Measurements from ENCODE around the gene BAZ2A. TPM values are rescaled to one million over a fixed set of nuclear protein-coding genes. Genes with fewer than 3 reads are reported as not detected.

The BAZ2A gene
- polyA plus RNA-seq, 12 donors: 31.6 to 842 (median 46.7) TPM

Other genes with a start within 250 kb of the BAZ2A start
- gene TIMELESS, start 180.9 kb downstream of the BAZ2A start, polyA plus RNA-seq (ENCODE audit: insufficient read length in 12 of 12): 10 to 100 TPM in 9 of 12 donors, 1 to 10 TPM in 2, not detected in 1; 9.8 to 23.6 (median 16.1) TPM
- under 1 TPM in 4 of 12 donors, not detected in 8; 0.19 to 0.34 (median 0.23) TPM for gene MIP, start 175.7 kb downstream of the BAZ2A start, polyA plus RNA-seq (ENCODE audit: insufficient read length in 12 of 12)
- gene SPRYD4, start 161.7 kb downstream of the BAZ2A start, polyA plus RNA-seq (ENCODE audit: insufficient read length in 12 of 12): 1 to 10 TPM in 11 of 12 donors, not detected in 1; 1.4 to 3.4 (median 2.3) TPM
- gene GLS2, start 142.2 kb downstream of the BAZ2A start, polyA plus RNA-seq (ENCODE audit: insufficient read length in 12 of 12): 1 to 10 TPM in 1 of 12 donors, under 1 TPM in 6, not detected in 5; 0.15 to 1.2 (median 0.50) TPM
- 10 to 100 TPM in 11 of 12 donors, not detected in 1; 13.3 to 71.1 (median 26.4) TPM for gene RBMS2, start 108.5 kb downstream of the BAZ2A start, polyA plus RNA-seq (ENCODE audit: insufficient read length in 12 of 12)
- gene ATP5F1B, start 15.7 kb upstream of the BAZ2A start, polyA plus RNA-seq (ENCODE audit: insufficient read length in 12 of 12): 100 to 1,000 TPM in 11 of 12 donors, not detected in 1; 327 to 788 (median 683) TPM
- 100 to 1,000 TPM in 11 of 12 donors, not detected in 1; 189 to 255 (median 216) TPM for gene PTGES3, start 58.0 kb upstream of the BAZ2A start, polyA plus RNA-seq (ENCODE audit: insufficient read length in 12 of 12)
- 1,000 to 10,000 TPM in 11 of 12 donors, 100 to 1,000 TPM in 1; 260 to 2,150 (median 1,740) TPM for gene NACA, start 95.0 kb upstream of the BAZ2A start, polyA plus RNA-seq (ENCODE audit: insufficient read length in 12 of 12)
- gene PRIM1, start 122.0 kb upstream of the BAZ2A start, polyA plus RNA-seq (ENCODE audit: insufficient read length in 12 of 12): 10 to 100 TPM in 10 of 12 donors, not detected in 2; 10.1 to 27.3 (median 13.7) TPM
- gene HSD17B6, start 133.0 kb upstream of the BAZ2A start, polyA plus RNA-seq (ENCODE audit: insufficient read length in 12 of 12): 1 to 10 TPM in 1 of 12 donors, under 1 TPM in 9, not detected in 2; 0.28 to 1.4 (median 0.35) TPM

Data from muscle of arm (tissue), 12 donors.